GM19395 (cell line): ENCODE results near the gene FAM83E.

ENCODE experiments used
- ATAC-seq: cut with Tn5 transposase; IDR thresholded peaks from one replicate; pipeline ENCODE4 v1.9.1; 2021; ENCODE audit warnings: mild to moderate bottlenecking, moderate library complexity; ENCODE audit not compliant: unreplicated experiment

The FAM83E gene

DNA sequence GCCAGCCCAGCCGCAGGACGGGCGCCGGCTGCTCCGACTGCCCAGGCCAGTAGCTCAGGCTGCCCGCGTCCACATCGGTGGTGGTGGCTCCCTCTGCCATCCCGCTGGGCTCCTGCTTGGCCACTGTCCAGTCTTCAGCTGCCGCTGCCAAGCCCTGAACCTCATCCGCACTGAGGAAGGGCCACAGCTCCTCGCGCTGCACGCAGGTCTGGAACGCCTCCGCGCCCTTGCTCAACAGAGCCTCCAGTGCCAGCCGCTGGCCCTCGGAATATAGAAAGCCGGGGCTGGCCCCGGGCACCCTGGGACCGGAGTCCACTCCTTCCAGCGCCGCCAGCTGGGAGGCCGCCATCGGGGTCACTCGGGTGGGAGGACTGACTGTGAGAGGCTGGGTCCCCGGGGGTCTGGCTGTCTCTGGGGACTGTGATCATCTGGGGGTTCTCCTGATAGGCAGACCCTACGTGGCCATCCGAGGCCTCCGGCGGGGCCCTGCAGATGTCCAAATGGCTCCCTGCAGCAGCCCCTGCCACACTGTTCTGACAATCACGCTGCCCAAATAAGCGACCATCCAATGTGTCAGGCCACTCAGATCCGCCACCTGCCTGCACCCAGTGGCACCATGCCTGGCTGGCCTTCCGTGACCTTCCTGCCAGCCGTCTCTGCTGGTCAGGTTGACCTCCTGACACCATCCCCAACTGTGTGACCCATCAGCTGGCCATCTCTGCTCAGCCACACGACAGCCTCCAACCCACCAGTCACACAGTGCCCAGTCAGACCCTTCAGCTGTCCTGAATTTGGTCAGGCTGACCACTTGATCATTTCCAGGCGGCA, 1.6 kb downstream of the FAM83E start:
- ATAC-seq: no peak

DNA sequence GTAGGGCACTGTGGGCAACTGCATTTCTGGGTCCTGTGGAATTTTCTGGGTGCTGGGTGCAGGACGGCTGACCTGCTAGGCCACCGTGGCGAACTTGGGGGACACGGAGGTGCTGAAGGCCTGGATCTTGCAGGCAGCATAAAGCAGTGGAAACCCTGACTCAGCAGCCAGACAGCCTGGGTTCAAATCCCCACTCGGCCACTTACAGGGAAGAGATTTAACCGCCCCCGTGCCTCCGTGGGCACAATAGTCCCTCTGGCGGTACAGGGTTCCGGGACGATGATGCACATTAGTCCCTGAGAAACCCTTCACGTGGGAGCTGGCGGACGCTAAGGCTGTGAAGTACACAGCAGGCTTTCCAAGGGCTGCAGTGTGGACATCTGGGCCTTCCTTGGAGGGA, 3.0 kb downstream of the FAM83E start:
- ATAC-seq: no peak

- ATAC-seq: no peak
Measured at GRCh38 chr19:48609571-48610108, 5.2 kb downstream of the FAM83E start.

DNA sequence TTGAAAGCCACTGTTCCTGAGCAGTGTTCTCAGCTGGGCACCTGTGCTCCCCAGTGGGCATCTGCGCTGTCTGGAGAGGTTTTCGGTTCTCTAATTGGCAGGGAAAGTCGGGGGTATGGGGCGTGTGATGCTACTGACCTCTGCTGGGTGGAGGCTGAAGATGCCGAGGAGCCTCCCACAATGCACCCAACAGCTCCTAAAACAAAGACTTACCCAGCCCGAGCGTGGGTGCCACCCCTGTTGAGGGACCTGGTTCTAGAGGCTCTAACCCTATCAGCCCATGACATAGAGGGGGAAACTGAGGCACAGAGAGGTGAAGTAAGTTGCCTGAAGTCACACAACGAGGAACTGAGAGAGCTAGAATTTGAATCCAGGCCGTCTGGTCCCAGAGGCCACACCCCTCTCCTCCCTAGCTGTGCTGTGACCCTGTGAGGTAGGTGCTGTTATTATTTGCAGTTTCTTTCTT, 6.0 kb downstream of the FAM83E start:
- no peak for ATAC-seq

- ATAC-seq: no peak
Measured at GRCh38 chr19:48607359-48607755, 7.5 kb downstream of the FAM83E start.

DNA sequence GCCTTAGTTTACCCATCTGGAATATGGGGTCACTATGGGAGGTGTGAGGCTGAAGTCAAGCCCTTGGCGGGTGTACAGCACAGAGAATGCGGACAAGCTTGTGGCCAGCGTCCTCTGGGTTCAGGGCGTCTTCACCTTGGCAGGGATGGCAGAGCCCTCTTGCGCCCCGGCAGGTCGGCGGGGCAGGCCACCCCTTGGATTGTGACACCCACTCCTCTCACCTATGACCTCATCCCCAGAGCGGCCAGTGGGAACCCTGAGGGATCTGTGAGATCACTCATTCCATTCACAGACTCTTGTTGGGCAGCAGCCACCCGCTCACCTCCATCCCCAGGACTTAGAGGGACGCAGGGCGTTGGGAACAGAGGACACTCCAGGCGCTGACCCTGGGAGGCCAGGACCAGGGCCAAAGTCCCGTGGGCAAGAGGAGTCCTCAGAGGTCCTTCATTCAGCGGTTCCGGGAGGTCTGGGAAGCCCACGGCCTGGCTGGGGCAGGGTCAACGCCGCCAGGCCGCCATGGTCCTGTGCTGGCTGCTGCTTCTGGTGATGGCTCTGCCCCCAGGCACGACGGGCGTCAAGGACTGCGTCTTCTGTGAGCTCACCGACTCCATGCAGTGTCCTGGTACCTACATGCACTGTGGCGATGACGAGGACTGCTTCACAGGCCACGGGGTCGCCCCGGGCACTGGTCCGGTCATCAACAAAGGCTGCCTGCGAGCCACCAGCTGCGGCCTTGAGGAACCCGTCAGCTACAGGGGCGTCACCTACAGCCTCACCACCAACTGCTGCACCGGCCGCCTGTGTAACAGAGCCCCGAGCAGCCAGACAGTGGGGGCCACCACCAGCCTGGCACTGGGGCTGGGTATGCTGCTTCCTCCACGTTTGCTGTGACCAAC, 8.2 kb downstream of the FAM83E start, which contains the start of gene SPACA4:
Gene SPACA4 (plus strand): TSS at position 280 of the 896 bp plus-strand sequence. CDS start 237 bp downstream, at position 517.
- no peak for ATAC-seq

GRCh38 chr19:48603850-48604249, 11.0 kb downstream of the FAM83E start:
- no peak for ATAC-seq

- ATAC-seq: no peak
Measured at GRCh38 chr19:48603449-48603848, 11.4 kb downstream of the FAM83E start.

- no peak for ATAC-seq
Measured at GRCh38 chr19:48603001-48603400, 11.9 kb downstream of the FAM83E start.

DNA sequence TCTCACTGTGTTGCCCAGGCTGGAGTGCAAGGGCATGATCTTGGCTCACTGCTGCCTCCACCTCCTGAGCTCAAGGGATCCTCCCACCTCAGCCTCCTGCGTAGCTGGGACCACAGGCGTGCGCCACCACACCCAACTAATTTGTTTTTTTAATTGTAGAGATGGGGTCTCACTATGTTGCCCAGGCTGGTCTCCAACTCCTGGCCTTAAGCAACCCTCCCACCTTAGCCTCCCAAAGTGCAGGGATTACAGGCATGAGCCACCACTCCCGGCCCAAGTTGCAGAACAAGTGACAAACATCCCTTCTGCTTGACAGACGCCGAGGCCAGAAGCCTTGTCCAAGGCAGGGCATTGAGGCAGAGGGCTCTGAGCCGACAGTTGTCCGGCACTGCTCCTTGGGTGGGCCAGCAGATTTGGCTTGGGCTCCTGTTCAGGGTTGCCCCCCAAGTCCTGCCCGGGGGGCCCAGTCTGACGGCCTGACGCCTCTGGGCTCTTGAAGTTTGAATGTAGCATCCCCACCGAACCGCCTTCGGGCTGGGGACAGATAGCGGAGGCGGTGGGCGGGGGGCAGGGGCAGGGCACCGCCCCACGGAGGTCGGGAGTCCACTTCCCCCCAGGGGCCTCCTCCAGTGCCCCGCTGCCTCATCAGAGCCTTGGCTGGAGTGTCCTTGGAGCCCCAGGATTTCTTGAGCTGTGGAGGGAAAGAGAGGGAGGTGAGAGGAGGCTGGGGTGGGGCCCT, 14.0 kb downstream of the FAM83E start:
- ATAC-seq: no peak

DNA sequence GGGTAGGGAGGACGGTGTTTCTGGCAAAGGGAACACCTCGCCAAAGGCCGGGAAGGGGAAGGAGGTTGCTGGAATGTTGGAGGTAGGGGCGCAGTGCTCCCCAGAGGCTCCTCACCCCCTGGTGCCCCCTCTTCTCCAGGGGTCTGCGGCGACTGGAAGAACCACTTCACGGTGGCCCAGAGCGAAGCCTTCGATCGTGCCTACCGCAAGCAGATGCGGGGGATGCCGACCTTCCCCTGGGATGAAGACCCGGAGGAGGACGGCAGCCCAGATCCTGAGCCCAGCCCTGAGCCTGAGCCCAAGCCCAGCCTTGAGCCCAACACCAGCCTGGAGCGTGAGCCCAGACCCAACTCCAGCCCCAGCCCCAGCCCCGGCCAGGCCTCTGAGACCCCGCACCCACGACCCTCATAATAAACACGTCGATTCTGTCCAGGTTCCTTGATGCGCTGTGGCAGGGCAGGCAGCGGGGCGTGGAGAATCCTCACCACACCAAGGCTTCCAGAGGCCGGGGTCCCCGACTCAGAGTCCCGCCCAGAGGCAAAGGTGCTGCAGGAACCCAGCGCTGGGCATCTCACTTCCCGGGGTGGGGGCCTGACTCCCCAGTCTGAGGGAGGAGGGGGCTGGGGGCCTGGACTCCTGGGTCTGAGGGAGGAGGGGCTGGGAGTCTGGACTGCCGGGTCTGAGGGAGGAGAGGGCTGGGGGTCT, 15.7 kb downstream of the FAM83E start:
- no peak for ATAC-seq

GRCh38 chr19:48596679-48597465, 18.0 kb downstream of the FAM83E start:
- no peak for ATAC-seq

- no peak for ATAC-seq
Measured at GRCh38 chr19:48596237-48596636, 18.6 kb downstream of the FAM83E start.

GRCh38 chr19:48595833-48596232, 19.0 kb downstream of the FAM83E start:
- ATAC-seq: no peak

DNA sequence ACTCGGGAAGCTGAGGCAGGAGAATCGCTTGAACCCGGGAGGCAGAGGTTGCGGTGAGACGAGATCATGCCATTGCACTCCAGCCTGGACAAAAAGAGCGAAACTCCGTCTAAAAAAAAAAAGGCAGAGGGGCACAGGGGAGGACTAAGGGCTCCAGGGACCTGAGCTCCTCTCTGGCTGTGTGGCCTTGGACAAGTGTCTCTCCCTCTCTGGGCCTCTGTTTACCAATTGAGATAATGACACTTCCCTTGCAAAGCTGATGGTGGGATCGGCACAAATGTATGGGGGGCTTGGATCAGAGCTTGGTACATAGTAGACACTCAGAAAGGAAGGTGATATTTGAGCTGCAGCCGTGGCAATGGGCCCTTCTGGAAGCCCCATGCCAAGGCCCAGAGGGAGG, 19.7 kb downstream of the FAM83E start:
- ATAC-seq: no peak

GRCh38 chr19:48591021-48591420, 23.9 kb downstream of the FAM83E start:
- no peak for ATAC-seq

DNA sequence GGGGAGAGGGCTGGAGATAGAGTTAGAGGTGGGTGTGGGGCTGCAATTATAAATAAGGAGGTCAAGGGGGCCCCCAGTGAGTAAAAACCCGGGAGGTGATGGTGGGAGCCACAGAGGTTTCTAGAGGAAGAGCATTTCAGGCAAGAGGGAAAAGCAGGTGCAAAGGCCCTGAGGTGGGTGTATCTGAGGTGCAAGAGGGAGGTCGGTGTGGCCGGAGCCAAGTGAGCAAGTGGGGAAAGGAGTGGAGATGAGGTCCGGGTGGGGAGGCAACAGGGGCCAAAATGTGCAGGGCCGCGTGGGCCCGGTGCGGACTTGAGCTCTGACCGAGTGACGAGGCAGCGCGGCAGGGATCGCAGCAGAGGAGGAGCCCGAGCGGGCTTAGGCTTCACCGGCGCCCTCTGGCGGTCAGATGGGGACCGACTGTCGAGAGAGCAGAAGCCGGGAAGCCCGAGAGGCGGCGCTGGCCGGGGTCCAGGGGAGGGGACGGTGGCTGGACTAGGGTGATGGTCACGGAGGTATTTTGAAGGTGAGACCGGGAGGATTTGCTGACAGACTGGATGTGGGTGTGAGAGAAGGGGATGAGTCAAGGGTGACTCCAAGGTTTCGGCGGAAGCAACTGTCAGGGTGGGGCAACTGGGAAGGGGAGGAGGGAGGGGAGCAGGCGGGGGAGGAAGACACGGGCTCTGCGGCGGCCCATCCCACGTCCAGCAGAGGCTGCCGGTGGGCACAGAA, 26.0 kb downstream of the FAM83E start:
- ATAC-seq: no peak

- no peak for ATAC-seq
Measured at GRCh38 chr19:48587387-48587786, 27.5 kb downstream of the FAM83E start.

DNA sequence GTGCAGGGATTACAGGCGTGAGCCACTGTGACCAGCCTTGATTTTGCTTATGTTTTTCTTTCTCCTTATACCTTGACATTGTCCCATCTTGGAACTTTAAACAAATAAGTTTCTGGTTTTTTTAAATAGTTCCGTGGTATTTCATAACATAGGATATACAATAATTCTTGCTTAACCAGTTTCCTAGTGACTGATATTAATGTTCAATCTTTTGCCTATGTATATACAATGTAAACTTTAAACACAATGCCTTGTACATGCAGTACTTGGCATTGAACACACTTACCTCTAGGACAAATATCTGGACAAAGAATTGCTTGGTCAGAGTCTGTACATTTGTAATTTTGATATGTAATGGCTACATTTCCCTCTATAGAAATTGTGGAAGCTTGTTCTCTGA, 32.7 kb downstream of the FAM83E start:
- ATAC-seq: no peak
